ENCODE data around the gene ZNF320.
"Not testable (repeated sequence)": the region's sequence is repeated elsewhere in the genome, so short reads cannot be mapped to it uniquely, and the experiment has no call there.

- TF ChIP-seq CTCF, POLR2A, EP300, POLR2AphosphoS5 (IDR thresholded peaks at IDR 0.05): not testable (repeated sequence)
Observed at GRCh38 chr19:52941523-52941922, 44.1 kb upstream of the ZNF320 start.

All from stomach (tissue), 4 donors.